T-helper 2 cell treated with Interferon-gamma antibody and Interleukin-4, amounts not matched to agents 5 μg/mL and 100 μg/mL, for 36 hours (primary cell): ENCODE results near the gene NOS3.

ENCODE experiments used
- DNase-seq: peaks from one replicate; pipeline ENCODE4 v3.0.0; 2021; ENCODE audit warnings: low spot score
- H3K27ac Mint-ChIP-seq: one replicate; pipeline ENCODE4 v1.8.0; 2021; ENCODE audit warnings: mild to moderate bottlenecking, mixed read lengths
- H3K27me3 Mint-ChIP-seq: one replicate; pipeline ENCODE4 v1.8.0; 2021; ENCODE audit warnings: low read depth, mixed read lengths
- H3K36me3 Mint-ChIP-seq: one replicate; pipeline ENCODE4 v1.8.0; 2021; ENCODE audit warnings: low read depth, mixed read lengths
- H3K4me1 Mint-ChIP-seq: one replicate; pipeline ENCODE4 v1.8.0; 2021; ENCODE audit warnings: low read depth, mixed read lengths
- H3K4me3 Mint-ChIP-seq: one replicate; pipeline ENCODE4 v1.8.0; 2022; ENCODE audit warnings: mild to moderate bottlenecking, moderate library complexity, mixed read lengths
- H3K9me3 Mint-ChIP-seq: one replicate; pipeline ENCODE4 v1.8.0; 2021; ENCODE audit warnings: mixed read lengths

NOS3 gene

DNA sequence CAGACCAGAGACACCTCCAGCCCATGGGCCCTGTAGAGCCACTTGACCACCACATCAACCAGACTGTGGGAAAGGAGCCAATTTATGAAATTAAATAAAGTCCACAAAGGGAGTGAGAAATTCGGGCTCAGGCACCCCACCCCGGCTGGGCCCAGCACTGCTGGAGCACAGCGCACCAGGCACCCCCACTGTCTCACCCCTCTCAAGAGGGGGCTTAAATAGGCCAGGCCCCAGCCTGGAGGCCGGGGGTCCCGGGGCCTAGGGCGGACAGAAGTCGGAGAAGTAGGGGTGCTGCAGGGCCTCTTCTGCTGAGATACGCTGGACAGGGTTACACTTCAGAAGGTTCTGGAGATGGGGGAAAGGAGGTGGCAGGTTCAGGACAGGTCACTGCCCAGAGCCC, 62.9 kb downstream of the NOS3 start:
- Mint-ChIP-seq H3K36me3 (no peaks in the 10 kb centered on the region), H3K4me3 (no peak overlapping the region), H3K9me3 (no peaks in the 10 kb centered on the region), H3K27ac (no peak overlapping the region), H3K27me3 (peaks cover 3% of the 10 kb centered on the region), H3K4me1 (peaks cover 20% of the 10 kb centered on the region)
- DNase-seq: no peak

DNA sequence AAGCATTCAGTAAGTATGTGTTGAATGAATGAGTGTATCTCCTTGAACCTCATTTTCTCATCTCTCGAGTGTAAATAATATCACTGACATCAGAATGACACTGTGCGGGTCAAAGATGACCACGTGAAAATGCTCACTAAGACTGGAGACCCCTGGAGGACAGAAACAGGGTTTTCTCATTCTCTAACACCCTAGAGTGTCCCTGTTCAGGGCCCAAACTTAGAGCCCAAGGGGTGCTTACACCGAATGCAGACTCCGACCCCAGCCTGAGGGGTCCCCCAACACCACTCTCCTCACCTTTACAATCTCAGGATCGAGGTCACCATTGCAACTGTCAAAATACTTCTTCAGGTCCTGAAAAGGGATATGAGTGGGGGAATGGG, 65.5 kb downstream of the NOS3 start:
- no peaks in the 10 kb centered on the region for H3K9me3 Mint-ChIP-seq
- no peaks in the 10 kb centered on the region for H3K27me3 Mint-ChIP-seq
- H3K4me1 Mint-ChIP-seq: peaks cover 27% of the 10 kb centered on the region
- no peaks in the 10 kb centered on the region for H3K36me3 Mint-ChIP-seq
- H3K27ac Mint-ChIP-seq: no peak overlapping the region
- H3K4me3 Mint-ChIP-seq: peak overlapping the region; percentile 98
- no peak for DNase-seq

GRCh38 chr7:151056666-151057505, 66.1 kb downstream of the NOS3 start:
- H3K9me3 Mint-ChIP-seq: no peaks in the 10 kb centered on the region
- peak overlapping the region; percentile 98 for H3K4me3 Mint-ChIP-seq
- H3K36me3 Mint-ChIP-seq: no peaks in the 10 kb centered on the region
- H3K27ac Mint-ChIP-seq: peak overlapping the region; percentile 69
- H3K27me3 Mint-ChIP-seq: no peaks in the 10 kb centered on the region
- no peak for DNase-seq
- peaks cover 32% of the 10 kb centered on the region for H3K4me1 Mint-ChIP-seq

- DNase-seq: no peak
- H3K9me3 Mint-ChIP-seq: no peaks in the 10 kb centered on the region
- H3K4me1 Mint-ChIP-seq: peaks cover 32% of the 10 kb centered on the region
- no peaks in the 10 kb centered on the region for H3K27me3 Mint-ChIP-seq
- peak within 1 kb of the TSS; percentile 98 for H3K4me3 Mint-ChIP-seq
- H3K36me3 Mint-ChIP-seq: no peaks in the 10 kb centered on the region
- peak within 1 kb of the TSS; percentile 92 for H3K27ac Mint-ChIP-seq
These were observed 66.7 kb downstream of the NOS3 start, which contains the start of gene CDK5 for GRCh38 chr7:151057506-151057988. Gene CDK5, minus strand, starts transcription at chr7:151057897. Its CDS starts 49 bp downstream, at chr7:151057848.

DNA sequence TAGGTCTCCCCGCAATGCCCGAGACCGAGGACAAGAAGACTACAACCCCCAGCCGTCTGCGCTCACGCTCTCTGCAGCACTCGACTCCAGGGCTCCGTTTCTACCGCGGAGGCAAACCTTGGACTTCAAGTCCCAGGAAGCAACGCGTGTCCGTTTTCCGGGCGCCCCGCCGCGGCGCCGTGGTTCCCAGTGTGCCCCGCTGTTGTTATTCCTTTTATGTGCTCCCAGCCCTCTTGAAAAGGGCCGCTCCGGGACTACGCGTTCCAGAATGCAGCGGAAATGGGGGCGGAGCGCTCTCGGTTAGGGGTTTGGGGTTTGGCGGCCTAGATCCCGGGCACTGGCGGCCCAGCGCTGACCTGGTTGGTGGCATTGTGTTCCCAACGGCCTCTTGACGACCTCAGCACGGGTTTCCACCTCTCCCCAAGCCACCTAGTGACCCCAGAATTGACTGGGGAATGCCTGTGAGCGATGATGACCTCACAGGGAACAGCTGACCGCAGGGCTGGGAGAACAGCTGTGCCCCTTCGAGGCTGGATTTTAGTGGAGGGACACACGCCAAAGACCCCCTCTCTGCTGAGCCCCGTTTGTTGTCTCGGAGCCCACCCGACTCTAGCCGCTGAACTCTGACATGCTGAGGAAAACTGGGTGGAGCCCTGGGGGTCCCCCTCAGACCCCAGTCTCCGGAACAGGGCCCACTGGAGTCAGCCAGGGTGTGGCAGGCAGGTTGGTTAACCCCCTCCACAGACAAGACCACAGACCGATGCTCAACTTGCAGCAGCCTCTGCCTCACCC, 67.4 kb downstream of the NOS3 start:
- Mint-ChIP-seq H3K4me1 (peaks cover 27% of the 10 kb centered on the region), H3K27ac (peak overlapping the region; percentile 92), H3K27me3 (no peaks in the 10 kb centered on the region), H3K36me3 (peaks cover under 1% of the 10 kb centered on the region), H3K9me3 (no peaks in the 10 kb centered on the region), H3K4me3 (peak overlapping the region; percentile 98)
- peak; percentile 97 for DNase-seq

GRCh38 chr7:151058781-151059366, 68.1 kb downstream of the NOS3 start:
- no peak for DNase-seq
- peak overlapping the region; percentile 98 for H3K4me3 Mint-ChIP-seq
- H3K27me3 Mint-ChIP-seq: no peaks in the 10 kb centered on the region

GRCh38 chr7:151059367-151060112, 68.7 kb downstream of the NOS3 start, which contains the start of gene SLC4A2:
Gene SLC4A2, plus strand, starts transcription at chr7:151059589. Its CDS starts 2,399 bp downstream, at chr7:151061988.
- Mint-ChIP-seq H3K4me3 (peak within 1 kb of the TSS; percentile 98), H3K4me1 (peaks cover 24% of the 10 kb centered on the region), H3K27ac (peak within 1 kb of the TSS; percentile 92), H3K9me3 (no peaks in the 10 kb centered on the region), H3K36me3 (peaks cover 4% of the 10 kb centered on the region), H3K27me3 (no peaks in the 10 kb centered on the region)
- peak; percentile 72 for DNase-seq

More at GRCh38 chr7:151058781-151059366, 68.1 kb downstream of the NOS3 start:
- peaks cover 24% of the 10 kb centered on the region for H3K4me1 Mint-ChIP-seq
- H3K36me3 Mint-ChIP-seq: peaks cover 4% of the 10 kb centered on the region
- H3K9me3 Mint-ChIP-seq: no peaks in the 10 kb centered on the region
- H3K27ac Mint-ChIP-seq: peak overlapping the region; percentile 92

- peak overlapping the region; percentile 85 for H3K4me3 Mint-ChIP-seq
- peaks cover 24% of the 10 kb centered on the region for H3K4me1 Mint-ChIP-seq
- no peak for DNase-seq
- no peaks in the 10 kb centered on the region for H3K9me3 Mint-ChIP-seq
- H3K27ac Mint-ChIP-seq: peak overlapping the region; percentile 63
- no peaks in the 10 kb centered on the region for H3K27me3 Mint-ChIP-seq
- H3K36me3 Mint-ChIP-seq: peaks cover 4% of the 10 kb centered on the region
These were observed 69.2 kb downstream of the NOS3 start for GRCh38 chr7:151060113-151060415.

DNA sequence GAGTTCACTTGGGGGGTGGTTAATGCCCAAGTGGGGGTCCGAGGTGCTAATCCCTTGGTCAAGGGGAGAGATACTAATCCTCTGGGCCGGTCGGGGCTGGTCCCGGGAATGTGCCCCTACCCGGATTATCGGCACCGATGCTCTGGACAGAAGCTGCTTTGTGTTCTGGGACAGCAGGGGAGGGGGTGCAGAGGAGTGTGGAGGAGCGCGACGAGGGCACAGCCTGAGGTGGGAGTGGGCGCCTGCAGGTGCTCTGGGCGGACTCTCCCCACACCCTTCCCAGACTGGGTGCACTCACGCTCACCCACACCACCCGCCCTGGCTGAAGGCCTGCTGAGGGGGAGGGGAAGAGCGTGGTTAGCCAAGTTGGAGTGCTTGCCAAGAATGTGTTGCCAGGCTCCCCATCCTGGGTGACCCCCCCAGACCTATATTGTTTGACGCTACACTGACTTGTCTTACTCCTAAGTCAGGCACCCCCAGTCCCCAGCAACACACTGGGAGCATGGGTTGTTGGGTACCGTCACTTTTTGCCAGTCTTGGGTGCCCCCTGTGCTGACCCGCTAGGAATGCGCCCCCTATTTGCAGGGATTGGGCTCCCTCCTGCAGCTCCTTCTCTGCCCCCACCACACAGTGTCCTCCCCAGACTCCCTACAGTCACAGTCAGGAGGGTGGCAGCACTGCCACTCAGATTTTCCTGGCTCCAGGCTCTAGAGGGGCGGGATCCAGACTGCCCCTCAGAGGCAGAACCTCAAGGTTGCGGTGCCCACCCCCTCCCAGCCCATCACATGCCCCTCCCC, 69.8 kb downstream of the NOS3 start:
- Mint-ChIP-seq H3K36me3 (peaks cover 9% of the 10 kb centered on the region), H3K9me3 (no peaks in the 10 kb centered on the region), H3K4me1 (peaks cover 24% of the 10 kb centered on the region), H3K4me3 (peak overlapping the region; percentile 85), H3K27ac (peak overlapping the region; percentile 49), H3K27me3 (no peaks in the 10 kb centered on the region)
- no peak for DNase-seq

- H3K36me3 Mint-ChIP-seq: peaks cover 9% of the 10 kb centered on the region
- peaks cover 24% of the 10 kb centered on the region for H3K4me1 Mint-ChIP-seq
- H3K4me3 Mint-ChIP-seq: peak overlapping the region; percentile 85
- no peaks in the 10 kb centered on the region for H3K9me3 Mint-ChIP-seq
- peak overlapping the region; percentile 71 for H3K27ac Mint-ChIP-seq
- no peak for DNase-seq
- no peaks in the 10 kb centered on the region for H3K27me3 Mint-ChIP-seq
These were observed 70.6 kb downstream of the NOS3 start for GRCh38 chr7:151061213-151062110.

- Mint-ChIP-seq H3K36me3 (peaks cover 11% of the 10 kb centered on the region), H3K9me3 (no peaks in the 10 kb centered on the region), H3K27ac (no peak overlapping the region), H3K4me1 (peaks cover 22% of the 10 kb centered on the region), H3K27me3 (no peaks in the 10 kb centered on the region), H3K4me3 (peak overlapping the region; percentile 75)
- no peak for DNase-seq
These were observed 71.2 kb downstream of the NOS3 start for GRCh38 chr7:151062111-151062398.
